Memory B cell (primary cell): ENCODE results near the gene RALGDS.
"Not testable (repeated sequence)": the region's sequence is repeated elsewhere in the genome, so short reads cannot be mapped to it uniquely, and the experiment has no call there.

ENCODE experiments used
- ATAC-seq: fragments of 150-1000 bp; cut with Tn5 transposase; 2 replicates; pipeline ENCODE4 v1.10.0; 2021; ENCODE audit warnings: low read depth, mild to moderate bottlenecking, moderate library complexity
- DNase-seq, 2 donors: peaks; one replicate each; pipeline ENCODE4 v3.0.0; 2022; ENCODE audit warnings: low spot score in 2 of 2
- H3K27ac Mint-ChIP-seq: one replicate; pipeline ENCODE4 v1.8.0; 2022; ENCODE audit warnings: mild to moderate bottlenecking, moderate library complexity, mixed read lengths
- H3K27me3 Mint-ChIP-seq: one replicate; pipeline ENCODE4 v1.8.0; 2022; ENCODE audit warnings: mixed read lengths
- H3K36me3 Mint-ChIP-seq: one replicate; pipeline ENCODE4 v1.8.0; 2022; ENCODE audit warnings: mild to moderate bottlenecking, mixed read lengths
- H3K4me1 Mint-ChIP-seq: one replicate; pipeline ENCODE4 v1.8.0; 2022; ENCODE audit warnings: mixed read lengths
- H3K4me3 Mint-ChIP-seq: one replicate; pipeline ENCODE4 v1.8.0; 2022; ENCODE audit warnings: mild to moderate bottlenecking, moderate library complexity, mixed read lengths
- H3K9me3 Mint-ChIP-seq: one replicate; pipeline ENCODE4 v1.8.0; 2022; ENCODE audit warnings: mixed read lengths

RALGDS gene

DNA sequence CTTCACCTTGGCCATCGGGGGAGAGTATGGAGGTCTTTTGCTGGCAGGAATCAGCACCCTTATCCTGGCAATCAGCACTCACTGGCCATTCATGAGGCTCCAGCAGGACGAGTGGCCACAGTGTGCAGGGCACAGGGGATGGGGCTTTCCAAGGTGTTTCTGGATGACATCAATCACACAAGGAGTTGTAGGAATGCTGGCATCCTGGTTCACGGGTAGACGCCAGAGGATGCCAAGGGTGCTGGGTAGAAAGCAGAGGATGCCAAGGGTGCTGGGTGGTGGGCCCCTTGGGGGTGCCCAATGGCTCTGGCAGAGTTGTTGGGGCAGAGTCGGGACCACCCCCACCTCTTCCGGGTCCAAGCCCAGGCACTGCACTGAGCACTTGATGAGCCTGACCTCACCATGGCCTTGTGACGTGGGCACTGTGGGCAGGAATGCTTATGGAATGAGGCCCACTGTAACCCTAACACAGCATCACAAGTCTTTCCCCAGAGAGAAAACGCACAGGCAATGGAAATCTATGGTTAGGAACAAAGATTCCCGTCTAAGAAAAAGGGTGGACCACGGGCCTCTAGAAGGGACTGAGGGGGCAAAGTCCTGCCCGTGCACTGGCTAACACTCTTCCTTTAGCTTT is 30.2 kb downstream of the RALGDS start:
- H3K9me3 Mint-ChIP-seq, result peaks cover 7% of the 10 kb centered on the region
- H3K27ac Mint-ChIP-seq, result no peak overlapping the region
- no peaks in the 10 kb centered on the region for H3K27me3 Mint-ChIP-seq
- ATAC-seq (no peak), DNase-seq (no peak)
- peaks cover 1% of the 10 kb centered on the region for H3K36me3 Mint-ChIP-seq
- H3K4me3 Mint-ChIP-seq, result no peak overlapping the region
- H3K4me1 Mint-ChIP-seq, result no peaks in the 10 kb centered on the region

DNA sequence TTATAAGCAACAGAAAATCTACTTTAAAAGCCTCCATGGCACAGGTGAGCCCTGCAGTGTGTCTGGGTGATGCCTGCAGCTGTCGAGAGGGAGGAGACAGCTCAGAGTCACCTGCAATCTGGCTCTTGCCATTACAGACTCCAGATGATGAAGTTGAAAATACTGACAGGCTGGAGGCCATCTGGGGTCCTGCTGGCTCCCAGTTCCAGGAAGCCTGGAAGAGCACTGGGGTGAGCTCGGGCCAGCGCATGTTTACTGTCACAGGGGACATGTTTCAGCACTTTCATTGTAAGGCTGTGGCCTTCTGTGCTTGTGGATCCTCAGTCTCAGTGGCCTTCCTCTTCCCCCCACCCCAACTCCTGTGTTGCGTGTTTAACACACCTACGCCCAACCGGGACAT is 30.9 kb downstream of the RALGDS start:
- Mint-ChIP-seq H3K9me3 (peaks cover 7% of the 10 kb centered on the region), H3K4me1 (no peaks in the 10 kb centered on the region), H3K27me3 (no peaks in the 10 kb centered on the region), H3K36me3 (no peaks in the 10 kb centered on the region), H3K4me3 (no peak overlapping the region), H3K27ac (no peak overlapping the region)
- no peak for ATAC-seq
- DNase-seq, result no peak

GRCh38 chr9:133089271-133089671 is 31.8 kb downstream of the RALGDS start:
- Mint-ChIP-seq H3K9me3 (peaks cover 3% of the 10 kb centered on the region), H3K4me1 (no peaks in the 10 kb centered on the region), H3K36me3 (no peaks in the 10 kb centered on the region), H3K27me3 (no peaks in the 10 kb centered on the region), H3K4me3 (no peak overlapping the region), H3K27ac (no peak overlapping the region)
- no peak for ATAC-seq
- DNase-seq, result no peak

- Mint-ChIP-seq H3K36me3 (no peaks in the 10 kb centered on the region), H3K27ac (no peak overlapping the region), H3K9me3 (peaks cover 3% of the 10 kb centered on the region), H3K27me3 (no peaks in the 10 kb centered on the region), H3K4me3 (no peak overlapping the region), H3K4me1 (no peaks in the 10 kb centered on the region)
- no peak for DNase-seq
- ATAC-seq, result no peak
Observed at GRCh38 chr9:133088756-133089155, 32.3 kb downstream of the RALGDS start.

- H3K27ac Mint-ChIP-seq, result no peak overlapping the region
- H3K4me3 Mint-ChIP-seq, result no peak overlapping the region
- H3K36me3 Mint-ChIP-seq, result no peaks in the 10 kb centered on the region
- peaks cover 3% of the 10 kb centered on the region for H3K9me3 Mint-ChIP-seq
- DNase-seq (no peak), ATAC-seq (no peak)
- H3K4me1 Mint-ChIP-seq, result no peaks in the 10 kb centered on the region
- H3K27me3 Mint-ChIP-seq, result no peaks in the 10 kb centered on the region
Observed at GRCh38 chr9:133088146-133088750, 32.8 kb downstream of the RALGDS start.

GRCh38 chr9:133087429-133088145 is 33.5 kb downstream of the RALGDS start:
- no peak overlapping the region for H3K4me3 Mint-ChIP-seq
- H3K27me3 Mint-ChIP-seq, result no peaks in the 10 kb centered on the region
- peaks cover 3% of the 10 kb centered on the region for H3K9me3 Mint-ChIP-seq
- DNase-seq, result no peak
- H3K27ac Mint-ChIP-seq, result no peak overlapping the region
- no peaks in the 10 kb centered on the region for H3K4me1 Mint-ChIP-seq
- no peak for ATAC-seq
- H3K36me3 Mint-ChIP-seq, result no peaks in the 10 kb centered on the region

GRCh38 chr9:133086894-133087293 is 34.1 kb downstream of the RALGDS start:
- no peak for ATAC-seq
- Mint-ChIP-seq H3K9me3 (no peaks in the 10 kb centered on the region), H3K36me3 (no peaks in the 10 kb centered on the region), H3K4me3 (no peak overlapping the region), H3K4me1 (no peaks in the 10 kb centered on the region), H3K27ac (no peak overlapping the region), H3K27me3 (peaks cover under 1% of the 10 kb centered on the region)
- no peak for DNase-seq

DNA sequence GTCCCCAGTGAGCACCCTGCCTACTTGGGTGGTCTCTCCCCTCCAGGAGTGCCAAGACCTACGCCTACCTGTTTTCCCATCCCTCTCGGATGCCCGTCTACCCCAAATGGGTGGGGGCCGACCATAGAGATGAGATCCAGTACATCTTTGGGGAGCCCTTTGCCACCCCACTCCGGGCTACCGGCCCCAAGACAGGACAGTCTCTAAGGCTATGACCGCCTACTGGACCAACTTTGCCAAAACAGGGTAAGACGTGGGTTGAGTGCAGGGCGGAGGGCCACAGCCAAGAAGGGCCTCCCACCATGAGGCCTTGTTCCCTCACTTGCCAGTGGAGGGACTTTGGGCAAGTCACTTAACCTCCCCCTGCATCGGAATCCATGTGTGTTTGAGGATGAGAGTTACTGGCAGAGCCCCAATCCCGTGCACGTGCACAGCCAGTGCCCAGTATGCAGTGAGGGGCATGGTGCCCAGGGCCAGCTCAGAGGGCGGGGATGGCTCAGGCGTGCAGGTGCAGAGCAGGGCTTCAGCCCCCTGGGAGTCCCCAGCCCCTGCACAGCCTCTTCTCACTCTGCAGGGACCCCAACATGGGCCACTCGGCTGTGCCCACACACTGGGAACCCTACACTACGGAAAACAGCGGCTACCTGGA is 34.7 kb downstream of the RALGDS start:
- not testable (repeated sequence) for H3K27me3 Mint-ChIP-seq, ATAC-seq, H3K27ac Mint-ChIP-seq, H3K4me3 Mint-ChIP-seq, H3K9me3 Mint-ChIP-seq, H3K4me1 Mint-ChIP-seq, H3K36me3 Mint-ChIP-seq, DNase-seq

- DNase-seq, H3K27ac Mint-ChIP-seq, H3K36me3 Mint-ChIP-seq, H3K4me3 Mint-ChIP-seq, H3K27me3 Mint-ChIP-seq, ATAC-seq, H3K4me1 Mint-ChIP-seq, H3K9me3 Mint-ChIP-seq: not testable (repeated sequence)
Observed at GRCh38 chr9:133083688-133084087, 37.4 kb downstream of the RALGDS start.

DNA sequence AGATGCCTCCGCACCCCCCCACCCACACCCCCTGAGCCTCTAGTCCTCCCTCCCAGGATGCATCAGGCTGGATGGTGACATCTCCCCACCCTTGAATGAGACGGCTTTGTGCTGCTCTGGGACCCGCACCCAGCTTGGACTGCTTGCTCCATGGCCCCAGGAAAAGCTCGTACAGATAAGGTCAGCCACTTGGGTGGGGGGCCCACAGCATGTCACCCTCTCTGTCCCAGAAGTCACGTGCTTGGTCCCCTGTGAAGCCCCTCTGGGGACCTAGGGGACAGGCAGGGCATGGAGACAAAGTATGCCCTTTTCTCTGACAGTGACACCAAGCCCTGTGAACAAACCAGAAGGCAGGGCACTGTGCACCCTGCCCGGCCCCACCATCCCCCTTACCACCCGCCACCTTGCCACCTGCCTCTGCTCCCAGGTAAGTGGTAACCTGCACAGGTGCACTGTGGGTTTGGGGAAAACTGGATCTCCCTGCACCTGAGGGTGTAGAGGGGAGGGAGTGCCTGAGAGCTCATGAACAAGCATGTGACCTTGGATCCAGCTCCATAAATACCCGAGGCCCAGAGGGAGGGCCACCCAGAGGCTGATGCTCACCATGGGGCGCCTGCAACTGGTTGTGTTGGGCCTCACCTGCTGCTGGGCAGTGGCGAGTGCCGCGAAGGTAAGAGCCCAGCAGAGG is 38.9 kb downstream of the RALGDS start:
- not testable (repeated sequence) for H3K27me3 Mint-ChIP-seq, H3K36me3 Mint-ChIP-seq, DNase-seq, H3K9me3 Mint-ChIP-seq, ATAC-seq, H3K27ac Mint-ChIP-seq, H3K4me1 Mint-ChIP-seq, H3K4me3 Mint-ChIP-seq

DNA sequence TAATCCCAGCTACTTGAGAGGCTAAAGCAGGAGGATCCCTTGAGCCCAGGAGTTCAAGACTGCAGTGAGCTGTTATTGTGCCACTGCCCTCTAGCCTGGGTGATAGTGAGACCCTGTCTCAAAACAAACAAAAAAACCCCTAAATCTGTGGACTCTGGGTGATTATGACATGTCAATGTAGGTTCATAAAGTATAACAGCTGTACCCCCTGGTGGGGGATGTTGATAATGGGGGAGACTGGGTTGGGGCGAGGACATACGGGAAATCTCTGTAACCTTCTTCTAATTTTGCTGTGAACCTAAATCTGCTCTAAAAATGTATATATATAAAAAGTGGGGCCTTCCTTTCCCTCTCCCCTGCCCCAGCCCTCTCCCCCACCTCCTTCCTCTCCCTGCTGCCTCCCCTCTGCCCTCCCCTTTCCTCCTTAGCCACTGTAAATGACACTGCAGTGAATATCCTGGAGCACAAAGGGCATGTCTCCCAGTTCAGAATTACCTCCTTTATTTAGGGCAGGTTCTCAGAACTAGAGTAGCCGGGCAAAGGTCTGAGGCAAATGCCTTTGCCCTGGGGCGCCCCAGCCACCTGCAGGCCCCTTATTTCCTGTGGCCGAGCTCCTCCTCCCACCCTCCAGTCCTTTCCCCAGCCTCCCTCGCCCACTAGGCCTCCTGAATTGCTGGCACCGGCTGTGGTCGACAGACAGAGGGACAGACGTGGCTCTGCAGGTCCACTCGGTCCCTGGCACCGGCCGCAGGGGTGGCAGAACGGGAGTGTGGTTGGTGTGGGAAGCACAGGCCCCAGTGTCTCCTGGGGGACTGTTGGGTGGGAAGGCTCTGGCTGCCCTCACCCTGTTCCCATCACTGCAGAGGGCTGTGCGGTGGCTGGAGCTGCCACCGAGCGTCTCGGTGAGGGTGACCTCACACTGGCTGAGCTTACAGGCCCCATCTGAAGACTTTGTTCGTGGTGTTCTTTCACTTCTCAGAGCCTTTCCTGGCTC is 40.0 kb downstream of the RALGDS start:
- DNase-seq, H3K27me3 Mint-ChIP-seq, H3K4me1 Mint-ChIP-seq, H3K4me3 Mint-ChIP-seq, H3K27ac Mint-ChIP-seq, ATAC-seq, H3K9me3 Mint-ChIP-seq, H3K36me3 Mint-ChIP-seq: not testable (repeated sequence)

GRCh38 chr9:133080161-133080560 is 40.9 kb downstream of the RALGDS start:
- peaks cover 6% of the 10 kb centered on the region for H3K27me3 Mint-ChIP-seq
- H3K27ac Mint-ChIP-seq, result no peak overlapping the region
- DNase-seq (no peak), ATAC-seq (no peak)
- no peaks in the 10 kb centered on the region for H3K9me3 Mint-ChIP-seq
- H3K4me1 Mint-ChIP-seq, result no peaks in the 10 kb centered on the region
- no peak overlapping the region for H3K4me3 Mint-ChIP-seq
- H3K36me3 Mint-ChIP-seq, result no peaks in the 10 kb centered on the region

- H3K9me3 Mint-ChIP-seq, result no peaks in the 10 kb centered on the region
- no peak for DNase-seq
- H3K36me3 Mint-ChIP-seq, result no peaks in the 10 kb centered on the region
- no peak overlapping the region for H3K27ac Mint-ChIP-seq
- peaks cover 6% of the 10 kb centered on the region for H3K27me3 Mint-ChIP-seq
- ATAC-seq, result no peak
- no peaks in the 10 kb centered on the region for H3K4me1 Mint-ChIP-seq
- no peak overlapping the region for H3K4me3 Mint-ChIP-seq
Observed at GRCh38 chr9:133078486-133078885, 42.6 kb downstream of the RALGDS start.
